ENCODE results near the gene SNX14. TPM values are rescaled to one million over a fixed set of nuclear protein-coding genes. Genes with fewer than 3 reads are reported as not detected.

The SNX14 gene
- total and polyA plus RNA-seq, 5 experiments from 2014 or later: 40.9 to 84.1 (median 54.6) TPM

GRCh38 chr6:85468326-85468725 is 125.3 kb downstream of the SNX14 start:
- no peak for ATAC-seq
- Mint-ChIP-seq H3K27ac (peak overlapping the region in 6 of 10 donors; percentile 11 to 84 (median 59)), H3K4me3 (peak overlapping the region in 1 of 10 donors; percentile 8), H3K27me3 (no peaks in the 10 kb centered on the region), H3K4me1 (peaks cover 29 to 60% (median 49%) of the 10 kb centered on the region in 4 donors), H3K36me3 (peaks cover 0 to 41% (median 23%) of the 10 kb centered on the region in 3 donors), H3K9me3 (no peaks in the 10 kb centered on the region)
- no peak for DNase-seq
- POLR2A ChIA-PET: interaction anchor here (1.0 to 13.1 kb wide), 2 partner anchors 17 to 66 kb away, joined by 3 to 252 read pairs; partner anchors contain the start of gene NT5E

DNA sequence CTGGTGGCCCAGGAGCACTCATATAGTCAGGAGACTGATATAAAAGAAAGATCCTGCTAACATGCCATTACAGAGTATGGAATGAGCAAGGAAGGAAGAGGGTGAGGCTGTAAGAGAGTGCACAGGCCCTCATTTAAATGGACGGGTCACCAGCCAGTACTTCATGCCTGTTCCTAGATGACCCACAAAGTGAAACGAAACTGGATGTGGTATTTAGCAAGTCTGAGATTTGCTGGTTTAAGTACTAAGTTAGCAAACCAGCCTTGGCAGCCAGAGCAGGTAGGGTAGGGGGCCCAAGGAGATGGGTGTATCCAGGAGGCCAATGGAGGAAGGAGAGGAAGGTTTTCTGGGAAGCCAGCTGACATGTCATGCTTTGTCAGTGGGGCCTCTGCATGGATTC is 127.9 kb downstream of the SNX14 start:
- Mint-ChIP-seq H3K36me3 (peaks cover 0 to 29% (median 18%) of the 10 kb centered on the region in 3 donors), H3K27me3 (no peaks in the 10 kb centered on the region), H3K9me3 (no peaks in the 10 kb centered on the region), H3K4me3 (peak overlapping the region; percentile 7 to 89 (median 75)), H3K4me1 (peaks cover 46 to 85% (median 75%) of the 10 kb centered on the region in 4 donors), H3K27ac (peak overlapping the region; percentile 84 to 99 (median 95))
- DNase-seq (no peak), ATAC-seq (peak; percentile 4 to 9)
- POLR2A ChIA-PET: interaction anchor here (13.1 kb wide), 1 partner anchor 15 kb away, joined by 252 read pairs; the partner anchor contains the start of gene NT5E

- peak overlapping the region in 9 of 10 donors; percentile 22 to 89 (median 73) for H3K4me3 Mint-ChIP-seq
- POLR2A ChIA-PET: interaction anchor here (13.1 kb wide), 1 partner anchor 14 kb away, joined by 252 read pairs; the partner anchor contains the start of gene NT5E
- peak overlapping the region; percentile 88 to 99 (median 95) for H3K27ac Mint-ChIP-seq
- DNase-seq (no peak), ATAC-seq (no peak)
- H3K36me3 Mint-ChIP-seq: peaks cover 0 to 25% (median 11%) of the 10 kb centered on the region in 3 donors
- H3K4me1 Mint-ChIP-seq: peaks cover 49 to 85% (median 79%) of the 10 kb centered on the region in 4 donors
- no peaks in the 10 kb centered on the region for H3K27me3 Mint-ChIP-seq
- no peaks in the 10 kb centered on the region for H3K9me3 Mint-ChIP-seq
Measured at GRCh38 chr6:85464722-85465150, 128.9 kb downstream of the SNX14 start.

DNA sequence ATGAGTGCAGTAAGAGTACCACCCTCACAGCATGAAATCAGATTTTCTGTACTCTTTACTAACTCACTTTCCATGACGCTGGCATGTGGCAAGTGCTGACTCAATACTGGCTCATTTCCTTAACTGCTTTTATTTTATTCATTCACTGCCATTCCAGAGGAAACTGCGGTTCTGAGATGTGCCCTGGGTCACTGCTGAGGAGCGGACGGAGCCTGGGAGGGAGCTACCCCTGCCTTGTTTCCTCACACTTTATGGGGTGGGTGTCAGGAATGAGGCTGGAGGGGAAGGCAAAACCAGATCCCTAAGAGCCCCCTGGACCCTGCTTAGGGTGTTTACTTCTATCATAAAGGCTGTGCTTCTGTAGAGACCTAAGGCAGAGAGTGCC is 129.4 kb downstream of the SNX14 start:
- H3K4me3 Mint-ChIP-seq: peak overlapping the region; percentile 12 to 89 (median 70)
- no peaks in the 10 kb centered on the region for H3K9me3 Mint-ChIP-seq
- H3K4me1 Mint-ChIP-seq: peaks cover 50 to 86% (median 79%) of the 10 kb centered on the region in 4 donors
- ATAC-seq (peak in 1 of 2 donors; percentile 3), DNase-seq (no peak)
- peaks cover 0 to 22% (median 11%) of the 10 kb centered on the region in 3 donors for H3K36me3 Mint-ChIP-seq
- no peaks in the 10 kb centered on the region for H3K27me3 Mint-ChIP-seq
- POLR2A ChIA-PET: interaction anchor here (13.1 kb wide), 1 partner anchor 13 kb away, joined by 252 read pairs; the partner anchor contains the start of gene NT5E
- peak overlapping the region; percentile 88 to 99 (median 95) for H3K27ac Mint-ChIP-seq

DNA sequence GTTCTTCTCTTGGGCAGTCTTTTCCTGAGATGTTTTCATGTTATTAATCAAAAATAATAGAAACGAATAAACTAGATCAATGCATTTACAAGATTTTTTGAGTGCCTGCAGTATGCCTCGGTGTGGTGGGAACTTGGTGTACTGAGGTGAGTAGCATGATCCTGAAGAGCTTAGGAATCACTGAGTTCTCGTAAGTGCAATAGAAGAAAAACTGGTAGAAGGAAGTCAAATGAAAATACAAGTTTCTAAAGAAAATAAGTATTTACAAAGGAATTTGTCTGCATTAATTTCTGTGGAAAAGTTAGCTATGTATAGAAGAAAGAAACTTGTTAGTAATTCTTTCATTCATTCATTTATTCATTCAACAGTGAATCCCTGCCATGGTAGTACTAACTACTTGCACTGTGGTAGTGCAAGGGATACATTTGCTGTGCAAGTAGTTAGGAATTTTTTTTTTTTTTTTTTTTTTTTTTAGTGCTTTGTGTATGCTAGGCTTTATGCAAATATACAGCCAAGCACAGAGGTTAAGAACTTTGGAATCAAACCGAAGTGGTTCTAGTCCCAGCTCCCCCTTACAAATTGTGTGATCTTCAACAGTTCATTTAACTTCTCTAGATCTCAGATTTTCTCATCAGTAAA is 129.9 kb downstream of the SNX14 start:
- peak overlapping the region; percentile 74 to 99 (median 95) for H3K27ac Mint-ChIP-seq
- peak overlapping the region in 8 of 10 donors; percentile 22 to 89 (median 79) for H3K4me3 Mint-ChIP-seq
- H3K4me1 Mint-ChIP-seq: peaks cover 51 to 89% (median 81%) of the 10 kb centered on the region in 4 donors
- no peak for ATAC-seq
- no peak for DNase-seq
- no peaks in the 10 kb centered on the region for H3K9me3 Mint-ChIP-seq
- no peaks in the 10 kb centered on the region for H3K27me3 Mint-ChIP-seq
- peaks cover 0 to 19% (median 13%) of the 10 kb centered on the region in 3 donors for H3K36me3 Mint-ChIP-seq
- POLR2A ChIA-PET: interaction anchor here (0.6 to 13.1 kb wide), 4 partner anchors 13 to 215 kb away, joined by 3 to 252 read pairs (median 6); partner anchors contain the start of gene NT5E

DNA sequence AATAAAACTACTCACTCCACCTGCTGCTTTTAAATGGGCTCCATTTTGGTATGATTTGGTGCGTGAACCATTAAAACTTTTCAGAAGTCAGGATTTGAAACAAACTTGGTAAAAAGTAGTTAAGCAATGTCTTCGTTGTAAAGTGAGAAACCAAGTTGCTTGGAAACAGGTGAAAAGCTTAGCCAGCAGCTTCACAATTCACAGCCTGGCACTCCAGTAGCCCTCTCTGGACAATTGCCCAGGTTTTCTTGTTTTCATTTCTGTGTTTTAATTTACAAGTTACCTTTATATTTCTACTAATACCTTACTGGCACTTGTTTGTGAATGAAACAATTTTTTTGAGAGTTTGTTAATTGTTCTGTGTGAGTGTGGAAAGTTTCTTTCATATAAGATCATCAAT is 131.0 kb downstream of the SNX14 start:
- H3K27me3 Mint-ChIP-seq: no peaks in the 10 kb centered on the region

DNA sequence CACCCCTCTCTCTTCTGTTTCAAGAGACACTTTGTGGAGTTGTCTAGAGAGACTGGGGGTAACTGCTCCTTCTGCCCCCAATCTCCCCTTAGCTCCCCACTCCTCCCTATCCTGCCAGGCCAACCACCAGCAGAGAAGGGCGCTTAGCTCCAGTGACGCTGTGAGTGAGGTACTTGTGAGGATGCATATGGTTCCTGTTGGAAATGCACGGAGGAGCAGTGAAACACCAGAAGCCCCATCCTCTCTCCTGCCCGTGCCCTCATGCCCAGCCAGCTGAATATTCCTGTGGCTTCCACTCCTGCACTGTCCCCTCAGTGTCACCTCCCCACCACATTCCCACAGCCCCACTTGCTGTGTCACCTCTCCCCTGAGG is 131.9 kb downstream of the SNX14 start:
- no peaks in the 10 kb centered on the region for H3K9me3 Mint-ChIP-seq
- H3K27ac Mint-ChIP-seq: peak overlapping the region; percentile 91 to 99 (median 95)
- POLR2A ChIA-PET: interaction anchor here (0.6 to 13.1 kb wide), 8 partner anchors 11 to 217 kb away, joined by 3 to 252 read pairs (median 6); partner anchors contain the start of gene NT5E
- no peaks in the 10 kb centered on the region for H3K27me3 Mint-ChIP-seq
- DNase-seq (no peak), ATAC-seq (peak in 1 of 2 donors; percentile 24)
- H3K4me1 Mint-ChIP-seq: peaks cover 64 to 100% (median 94%) of the 10 kb centered on the region in 4 donors
- H3K4me3 Mint-ChIP-seq: peak overlapping the region; percentile 49 to 85 (median 80)
- peaks cover 0 to 6% (median 4%) of the 10 kb centered on the region in 3 donors for H3K36me3 Mint-ChIP-seq

More for the DNA sequence above, 131.0 kb downstream of the SNX14 start:
- H3K36me3 Mint-ChIP-seq: peaks cover 0 to 9% (median 6%) of the 10 kb centered on the region in 3 donors
- no peak for DNase-seq
- H3K27ac Mint-ChIP-seq: peak overlapping the region; percentile 91 to 99 (median 95)
- H3K4me1 Mint-ChIP-seq: peaks cover 56 to 93% (median 89%) of the 10 kb centered on the region in 4 donors
- H3K9me3 Mint-ChIP-seq: no peaks in the 10 kb centered on the region
- POLR2A ChIA-PET: interaction anchor here (0.6 to 13.1 kb wide), 7 partner anchors 11 to 216 kb away, joined by 3 to 252 read pairs (median 7); partner anchors contain the start of gene NT5E
- peak overlapping the region in 8 of 10 donors; percentile 74 to 85 (median 81) for H3K4me3 Mint-ChIP-seq
- ATAC-seq: no peak

DNA sequence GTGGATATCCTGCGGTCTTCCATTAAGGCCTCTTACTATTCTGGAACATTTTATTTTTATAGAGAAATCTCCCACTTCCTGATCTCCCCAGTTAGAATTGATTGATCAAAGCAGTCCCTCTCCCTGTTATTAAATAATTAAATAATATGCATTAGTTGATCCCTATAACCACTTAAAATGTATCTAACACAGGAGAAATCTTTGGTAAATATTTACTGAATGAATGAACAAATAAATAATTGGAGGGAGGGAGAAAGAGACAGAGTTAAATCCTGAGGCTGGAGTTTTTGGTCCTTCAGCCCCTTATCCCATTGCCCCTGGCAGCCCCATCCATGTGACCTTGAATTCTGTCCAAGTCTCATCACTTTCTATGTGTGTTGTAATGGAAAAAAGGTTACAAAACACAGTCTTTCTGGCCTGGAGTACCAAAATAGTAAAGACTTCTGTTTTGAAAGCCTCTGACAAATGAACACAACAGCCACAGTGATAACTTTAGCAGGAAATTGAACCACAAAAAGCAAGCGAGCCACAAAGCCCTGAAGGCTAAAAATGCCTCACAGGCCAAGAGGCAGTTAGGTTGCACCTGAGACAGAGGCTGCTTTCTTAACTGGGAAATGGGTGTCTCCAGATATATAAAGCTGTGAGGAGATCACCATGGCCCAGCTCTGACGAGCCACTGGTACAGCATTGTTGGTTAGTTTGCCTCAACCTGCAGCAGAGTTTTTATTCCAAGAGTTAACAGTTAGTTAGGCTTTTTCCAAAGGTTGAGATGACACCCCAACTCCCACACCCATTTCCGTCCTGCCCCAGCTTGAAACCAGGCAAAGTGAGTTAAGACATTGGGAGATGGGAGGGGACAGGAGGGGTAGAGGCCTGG is 132.5 kb downstream of the SNX14 start:
- Mint-ChIP-seq H3K4me3 (peak overlapping the region; percentile 49 to 85 (median 80)), H3K4me1 (peaks cover 69 to 100% (median 96%) of the 10 kb centered on the region in 4 donors), H3K27ac (peak overlapping the region; percentile 91 to 99 (median 95)), H3K36me3 (peaks cover 0 to 4% (median under 1%) of the 10 kb centered on the region in 3 donors), H3K27me3 (peaks cover 0 to 2% (median 0%) of the 10 kb centered on the region in 5 donors), H3K9me3 (no peaks in the 10 kb centered on the region)
- POLR2A ChIA-PET: interaction anchor here (0.6 to 13.1 kb wide), 7 partner anchors 10 to 133 kb away, joined by 3 to 252 read pairs (median 6); partner anchors contain the start of gene NT5E
- DNase-seq: peak in 9 of 10 donors; percentile 29 to 79 (median 59)
- peak; percentile 77 to 81 for ATAC-seq

DNA sequence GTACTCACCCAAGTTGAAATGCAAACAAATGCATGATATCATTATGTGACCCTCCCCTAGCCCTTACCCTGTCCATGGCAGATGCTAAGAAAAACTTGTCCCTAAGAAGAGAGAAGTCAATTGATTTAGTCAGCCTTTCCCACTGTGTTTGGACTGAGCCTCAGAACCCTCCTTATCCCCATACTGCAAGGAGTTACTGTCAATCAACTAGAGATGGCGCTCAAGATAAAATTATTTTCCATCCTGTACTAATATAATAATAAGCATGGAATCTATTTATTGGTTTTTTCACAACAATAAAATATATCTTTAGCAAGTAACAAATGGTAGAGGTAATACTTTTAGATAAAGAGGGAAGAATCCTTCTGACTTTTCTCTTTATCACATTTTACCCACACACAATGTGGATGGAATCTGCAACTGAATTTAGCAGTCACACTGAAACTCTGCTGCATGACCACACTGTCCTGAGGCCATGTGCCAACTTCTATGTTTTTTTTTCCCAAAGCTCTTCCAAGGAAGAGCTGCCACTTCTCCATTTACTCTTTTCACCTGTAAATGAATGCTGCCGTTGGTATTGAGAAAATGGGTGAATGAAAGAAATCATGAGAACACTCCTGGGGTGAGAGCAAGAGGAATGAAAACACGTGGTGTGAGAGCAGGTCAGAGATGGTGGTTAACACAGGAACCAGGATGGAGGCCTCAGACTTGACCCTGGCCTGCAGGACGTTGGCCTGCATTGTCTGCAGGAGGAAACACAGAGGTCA is 133.3 kb downstream of the SNX14 start:
- peaks cover 0 to 2% (median 0%) of the 10 kb centered on the region in 5 donors for H3K27me3 Mint-ChIP-seq
- peaks cover 65 to 99% (median 96%) of the 10 kb centered on the region in 4 donors for H3K4me1 Mint-ChIP-seq
- POLR2A ChIA-PET: interaction anchor here (1.5 to 13.1 kb wide), 2 partner anchors 9 to 58 kb away, joined by 3 to 252 read pairs; partner anchors contain the start of gene NT5E
- ATAC-seq: no peak
- DNase-seq: no peak
- no peaks in the 10 kb centered on the region for H3K9me3 Mint-ChIP-seq
- H3K36me3 Mint-ChIP-seq: peaks cover 0 to 4% (median 0%) of the 10 kb centered on the region in 3 donors
- peak overlapping the region; percentile 91 to 99 (median 95) for H3K27ac Mint-ChIP-seq
- H3K4me3 Mint-ChIP-seq: peak overlapping the region in 8 of 10 donors; percentile 74 to 85 (median 81)

DNA sequence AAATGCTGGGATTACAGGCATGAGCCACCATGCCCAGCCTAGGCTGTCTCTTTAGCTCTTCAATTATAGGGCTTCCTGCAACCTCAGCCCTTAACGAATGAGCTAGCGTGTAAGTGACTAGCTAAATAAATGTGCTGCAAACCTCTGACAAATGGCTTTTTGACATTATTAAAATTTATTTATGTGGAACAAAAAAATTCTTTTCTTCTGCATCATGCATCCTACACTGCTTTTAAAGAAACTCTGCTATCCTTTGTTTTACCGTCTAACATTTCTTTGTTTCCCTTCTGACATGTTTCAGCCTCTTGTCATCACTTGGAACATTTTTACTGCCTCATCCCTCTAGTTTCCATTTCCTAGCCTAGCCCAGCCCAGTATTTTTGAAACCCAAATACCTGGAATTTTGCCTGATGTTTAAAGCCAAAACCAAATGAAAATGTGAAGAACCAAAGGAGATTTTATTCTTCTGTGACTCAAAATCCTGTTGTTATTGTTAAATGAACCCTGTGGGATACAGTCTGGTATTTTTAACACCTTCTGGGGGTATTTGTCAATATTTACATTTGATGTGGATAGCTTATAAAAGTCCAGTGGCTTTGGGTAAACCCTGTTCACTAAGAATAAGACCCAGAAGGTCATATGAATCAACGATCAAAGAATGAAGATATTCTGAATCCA is 134.3 kb downstream of the SNX14 start:
- H3K36me3 Mint-ChIP-seq: peaks cover 0 to 7% (median under 1%) of the 10 kb centered on the region in 3 donors
- DNase-seq (no peak), ATAC-seq (no peak)
- peaks cover 0 to 2% (median 0%) of the 10 kb centered on the region in 5 donors for H3K27me3 Mint-ChIP-seq
- H3K4me1 Mint-ChIP-seq: peaks cover 59 to 97% (median 96%) of the 10 kb centered on the region in 4 donors
- peak overlapping the region; percentile 66 to 99 (median 95) for H3K27ac Mint-ChIP-seq
- no peaks in the 10 kb centered on the region for H3K9me3 Mint-ChIP-seq
- POLR2A ChIA-PET: interaction anchor here (0.8 to 13.1 kb wide), 5 partner anchors 8 to 83 kb away, joined by 3 to 252 read pairs (median 3); partner anchors contain the start of gene NT5E
- H3K4me3 Mint-ChIP-seq: peak overlapping the region; percentile 32 to 77 (median 62)

All from naive thymus-derived CD8-positive, alpha-beta T cell (primary cell).